ACC112 (cell line): Measurements from ENCODE around the gene SMG6.
A peak's percentile ranks its signal among the peaks of the same experiment; 100 is the strongest.
"Not testable (repeated sequence)": the region's sequence is repeated elsewhere in the genome, so short reads cannot be mapped to it uniquely, and the experiment has no call there.

ENCODE experiments used
- H2AFZ ChIP-seq: fragments of 200-600 bp; sonication (generic); one replicate; pipeline ENCODE4 v1.6.0; 2017; ENCODE audit warnings: antibody characterized with exemption, low read length; ENCODE audit not compliant: unreplicated experiment
- H3K27ac ChIP-seq: fragments of 200-600 bp; sonication (generic); 2 replicates; pipeline ENCODE4 v1.5.1; 2014; ENCODE audit warnings: low read depth, mild to moderate bottlenecking, antibody characterized with exemption, low read length, moderate library complexity
- H3K27me3 ChIP-seq: fragments of 200-600 bp; sonication (generic); 2 replicates; pipeline ENCODE4 v1.6.1; 2014; ENCODE audit warnings: mild to moderate bottlenecking, antibody characterized with exemption, low read length, moderate library complexity, mixed read lengths; ENCODE audit not compliant: insufficient read depth
- H3K36me3 ChIP-seq: fragments of 200-600 bp; sonication (generic); 2 replicates; pipeline ENCODE4 v1.6.1; 2016; ENCODE audit warnings: mild to moderate bottlenecking, antibody characterized with exemption, low read length, moderate library complexity, mixed read lengths; ENCODE audit not compliant: insufficient read depth
- H3K4me1 ChIP-seq: fragments of 200-600 bp; sonication (generic); one replicate; pipeline ENCODE4 v1.6.1; 2016; ENCODE audit warnings: low read length, mixed read lengths; ENCODE audit not compliant: insufficient read depth, unreplicated experiment, control insufficient read depth
- H3K4me3 ChIP-seq: fragments of 200-600 bp; sonication (generic); 2 replicates; pipeline ENCODE4 v1.5.1; 2014; ENCODE audit warnings: mild to moderate bottlenecking, low read depth, low read length
- H3K79me2 ChIP-seq: fragments of 200-600 bp; sonication (generic); one replicate; pipeline ENCODE4 v1.6.0; 2016; ENCODE audit warnings: low read length; ENCODE audit not compliant: control insufficient read depth, unreplicated experiment, insufficient read depth

SMG6 gene

DNA sequence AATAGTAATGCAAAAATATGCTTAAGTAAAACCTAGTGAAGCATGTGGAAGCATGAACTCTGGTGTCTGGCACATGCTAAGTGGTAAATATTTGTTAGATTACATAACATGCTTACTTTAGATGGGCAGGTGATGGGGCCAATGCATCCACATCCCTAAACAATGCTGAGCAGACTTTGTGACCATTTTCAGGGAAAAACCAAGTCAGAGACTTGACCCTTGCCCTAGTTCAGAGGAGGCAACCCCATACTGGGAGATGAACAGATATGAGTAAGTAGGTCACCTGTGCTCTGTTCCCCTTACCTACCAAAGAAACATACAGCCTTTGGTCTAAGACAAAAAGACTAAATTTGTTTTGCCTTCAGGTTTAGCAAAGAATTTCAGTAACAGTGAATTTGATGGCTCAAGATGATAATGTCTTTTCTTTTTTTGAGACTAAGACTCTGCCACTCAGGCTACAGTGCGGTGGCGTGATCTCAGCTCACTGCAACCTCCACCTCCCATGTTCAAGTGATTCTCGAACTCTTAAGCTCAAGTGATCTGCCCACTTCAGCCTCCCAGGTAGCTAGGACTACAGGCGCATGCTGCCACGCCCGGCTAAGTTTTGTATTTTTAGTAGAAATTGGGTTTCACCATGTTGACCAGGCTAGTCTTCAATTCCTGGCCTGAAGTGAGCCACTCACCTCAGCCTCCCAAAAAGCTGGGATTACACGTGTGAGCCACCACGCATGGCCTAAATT lies 157.3 kb downstream of the SMG6 start:
- H3K36me3 ChIP-seq: peaks cover 5% of the 10 kb centered on the region; the same call in 1 of the 2 replicates
- H3K4me3 ChIP-seq: no peak overlapping the region
- no peaks in the 10 kb centered on the region for H3K27me3 ChIP-seq
- H3K4me1 ChIP-seq: no peaks in the 10 kb centered on the region
- H2AFZ ChIP-seq: no peak overlapping the region
- H3K27ac ChIP-seq: no peak overlapping the region
- no peaks in the 10 kb centered on the region for H3K79me2 ChIP-seq

DNA sequence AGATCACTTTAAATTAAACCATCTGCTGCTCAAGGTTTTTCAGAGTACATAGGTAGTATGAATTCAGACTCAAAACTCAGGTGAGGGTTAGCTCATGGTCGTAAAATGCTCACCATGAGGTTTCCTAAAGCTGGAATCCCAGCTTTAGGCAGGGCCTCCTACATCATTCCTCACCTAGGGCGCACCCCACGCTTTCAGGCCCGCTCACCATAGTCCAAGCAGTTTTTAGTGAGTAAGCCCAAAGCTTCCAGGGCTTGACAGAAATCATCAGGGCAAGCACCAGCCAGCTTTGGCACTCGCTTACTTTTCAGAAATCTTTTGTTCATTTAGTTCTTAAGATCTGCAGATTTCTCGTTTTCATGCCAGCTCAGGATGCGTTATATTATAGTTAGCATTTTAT lies 158.9 kb downstream of the SMG6 start:
- Histone ChIP-seq H3K79me2 (no peaks in the 10 kb centered on the region), H3K27me3 (no peaks in the 10 kb centered on the region), H3K36me3 (no peaks in the 10 kb centered on the region), H3K27ac (no peak overlapping the region), H2AFZ (no peak overlapping the region), H3K4me1 (no peaks in the 10 kb centered on the region), H3K4me3 (no peak overlapping the region)

DNA sequence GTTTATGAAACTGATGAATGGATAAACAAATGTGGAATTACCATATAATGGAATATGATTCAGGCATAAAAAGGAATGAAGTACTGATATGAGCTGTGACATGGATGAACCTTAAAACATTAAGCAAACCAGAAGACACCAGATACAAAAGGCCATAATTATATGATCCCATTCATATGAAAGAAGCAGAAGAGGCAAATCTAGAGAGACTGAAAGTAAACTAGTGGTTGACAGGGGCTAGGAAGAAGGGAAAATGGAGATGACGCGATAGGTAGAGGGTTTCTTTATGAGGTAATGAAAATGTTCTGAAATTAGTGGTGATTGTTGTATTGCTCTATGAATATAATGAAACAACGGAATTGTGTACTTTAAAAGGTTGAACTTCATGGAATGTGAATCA lies 160.3 kb downstream of the SMG6 start:
- H2AFZ ChIP-seq: no peak overlapping the region
- no peak overlapping the region for H3K27ac ChIP-seq
- no peaks in the 10 kb centered on the region for H3K36me3 ChIP-seq
- no peaks in the 10 kb centered on the region for H3K79me2 ChIP-seq
- H3K4me1 ChIP-seq: peaks cover 5% of the 10 kb centered on the region
- H3K27me3 ChIP-seq: no peaks in the 10 kb centered on the region
- H3K4me3 ChIP-seq: no peak overlapping the region

DNA sequence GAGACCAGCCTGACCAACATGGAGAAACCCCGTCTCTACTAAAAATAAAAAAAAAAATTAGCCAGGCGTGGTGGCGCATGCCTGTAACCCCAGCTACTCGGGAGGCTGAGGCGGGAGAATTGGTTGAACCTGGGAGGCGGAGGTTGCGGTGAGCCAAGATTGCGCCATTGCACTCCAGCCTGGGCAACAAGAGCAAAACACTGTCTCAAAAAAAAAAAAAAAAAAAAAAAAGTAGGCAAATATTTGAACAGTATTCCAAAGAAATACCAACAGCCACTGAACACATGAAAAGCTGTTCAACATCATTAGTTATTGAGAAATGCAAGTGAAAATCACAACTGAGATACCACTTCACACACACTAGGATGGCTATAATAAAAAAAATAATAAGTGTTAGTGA lies 160.9 kb downstream of the SMG6 start:
- not testable (repeated sequence) for H3K27ac ChIP-seq, H2AFZ ChIP-seq, H3K79me2 ChIP-seq, H3K4me3 ChIP-seq, H3K27me3 ChIP-seq, H3K4me1 ChIP-seq, H3K36me3 ChIP-seq

DNA sequence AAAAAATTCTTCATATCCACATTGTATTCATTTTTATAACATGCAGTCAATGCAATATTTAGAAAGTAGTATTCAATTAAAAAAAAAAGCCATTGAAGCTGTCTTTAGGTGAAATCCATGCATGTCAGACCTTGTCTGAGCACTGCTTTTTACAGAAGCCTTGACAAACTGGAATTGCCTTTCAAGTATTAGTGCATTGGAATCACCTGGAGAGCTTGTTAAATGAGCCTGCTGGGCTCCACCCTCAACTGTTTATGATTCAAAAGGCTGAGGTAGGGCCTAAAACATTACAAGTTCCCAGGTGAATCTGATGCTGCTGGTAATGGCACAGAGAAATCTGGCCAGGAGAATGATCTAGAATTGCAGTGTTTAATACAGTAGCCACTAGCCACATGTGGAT lies 162.9 kb downstream of the SMG6 start:
- H3K4me1 ChIP-seq: peaks cover 18% of the 10 kb centered on the region

GRCh38 chr17:2138761-2139160 lies 164.8 kb downstream of the SMG6 start:
- Histone ChIP-seq H3K36me3 (no peaks in the 10 kb centered on the region), H2AFZ (no peak overlapping the region), H3K79me2 (peaks cover 5% of the 10 kb centered on the region), H3K4me1 (peaks cover 18% of the 10 kb centered on the region), H3K4me3 (no peak overlapping the region), H3K27me3 (no peaks in the 10 kb centered on the region), H3K27ac (no peak overlapping the region)

More for the DNA sequence above, 162.9 kb downstream of the SMG6 start:
- Histone ChIP-seq H3K36me3 (no peaks in the 10 kb centered on the region), H2AFZ (no peak overlapping the region), H3K4me3 (no peak overlapping the region), H3K27ac (no peak overlapping the region), H3K79me2 (peaks cover 5% of the 10 kb centered on the region), H3K27me3 (no peaks in the 10 kb centered on the region)

- no peaks in the 10 kb centered on the region for H3K27me3 ChIP-seq
- H3K27ac ChIP-seq: no peak overlapping the region
- H3K79me2 ChIP-seq: peaks cover 5% of the 10 kb centered on the region
- no peak overlapping the region for H3K4me3 ChIP-seq
- no peak overlapping the region for H2AFZ ChIP-seq
- no peaks in the 10 kb centered on the region for H3K36me3 ChIP-seq
- H3K4me1 ChIP-seq: peaks cover 18% of the 10 kb centered on the region
These were observed 165.3 kb downstream of the SMG6 start for GRCh38 chr17:2138318-2138717.

- Histone ChIP-seq H3K27me3 (no peaks in the 10 kb centered on the region), H3K4me3 (no peak overlapping the region), H3K27ac (peak overlapping the region; percentile 3; the same call in 1 of the 2 replicates), H3K36me3 (no peaks in the 10 kb centered on the region), H3K79me2 (peaks cover 5% of the 10 kb centered on the region), H2AFZ (no peak overlapping the region), H3K4me1 (peaks cover 18% of the 10 kb centered on the region)
These were observed 166.1 kb downstream of the SMG6 start for GRCh38 chr17:2137342-2138098.

DNA sequence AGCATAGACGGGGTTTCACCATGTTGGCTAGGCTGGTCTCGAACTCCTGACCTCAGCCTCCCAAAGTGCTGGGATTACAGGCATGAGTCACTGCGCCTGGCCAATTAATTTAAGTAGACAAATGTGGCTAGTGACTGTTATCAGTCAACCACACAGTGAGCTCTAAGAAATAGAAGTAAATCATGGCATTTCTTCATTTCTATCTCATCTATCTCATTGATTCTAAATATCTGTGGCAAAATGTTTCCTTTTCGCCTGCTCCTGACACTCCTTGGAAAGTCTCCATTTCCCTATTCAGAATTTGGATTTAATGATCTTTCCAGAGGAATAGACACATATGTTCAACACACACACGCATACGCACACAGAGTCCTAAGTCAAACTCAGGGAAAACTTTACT lies 167.3 kb downstream of the SMG6 start:
- Histone ChIP-seq H3K4me1 (peaks cover 18% of the 10 kb centered on the region), H3K27ac (no peak overlapping the region), H3K79me2 (peaks cover 5% of the 10 kb centered on the region), H3K27me3 (no peaks in the 10 kb centered on the region), H3K36me3 (no peaks in the 10 kb centered on the region), H3K4me3 (no peak overlapping the region), H2AFZ (no peak overlapping the region)

DNA sequence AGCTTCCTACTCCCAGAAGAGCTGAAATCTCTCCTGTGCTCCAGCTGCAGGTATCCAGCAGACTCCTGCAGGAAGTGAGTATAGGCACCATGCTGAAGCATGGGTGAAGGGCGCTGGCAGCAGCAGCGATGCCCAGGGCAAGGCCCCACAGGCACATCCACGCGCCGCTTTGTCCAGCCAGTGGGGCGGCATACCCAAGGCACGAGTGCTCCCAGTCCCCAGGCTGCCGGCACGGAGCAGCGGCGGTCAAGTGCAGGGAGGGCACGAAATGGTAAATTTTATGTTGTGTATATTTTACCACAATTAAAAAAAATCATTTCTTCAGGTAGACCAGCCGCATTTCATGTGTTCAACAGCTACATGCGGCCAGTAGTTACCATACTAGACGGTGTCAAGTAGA lies 175.6 kb downstream of the SMG6 start:
- Histone ChIP-seq H3K27ac (no peak overlapping the region), H3K27me3 (no peaks in the 10 kb centered on the region), H3K4me1 (peaks cover 15% of the 10 kb centered on the region), H2AFZ (no peak overlapping the region), H3K36me3 (no peaks in the 10 kb centered on the region), H3K4me3 (no peak overlapping the region), H3K79me2 (no peaks in the 10 kb centered on the region)

DNA sequence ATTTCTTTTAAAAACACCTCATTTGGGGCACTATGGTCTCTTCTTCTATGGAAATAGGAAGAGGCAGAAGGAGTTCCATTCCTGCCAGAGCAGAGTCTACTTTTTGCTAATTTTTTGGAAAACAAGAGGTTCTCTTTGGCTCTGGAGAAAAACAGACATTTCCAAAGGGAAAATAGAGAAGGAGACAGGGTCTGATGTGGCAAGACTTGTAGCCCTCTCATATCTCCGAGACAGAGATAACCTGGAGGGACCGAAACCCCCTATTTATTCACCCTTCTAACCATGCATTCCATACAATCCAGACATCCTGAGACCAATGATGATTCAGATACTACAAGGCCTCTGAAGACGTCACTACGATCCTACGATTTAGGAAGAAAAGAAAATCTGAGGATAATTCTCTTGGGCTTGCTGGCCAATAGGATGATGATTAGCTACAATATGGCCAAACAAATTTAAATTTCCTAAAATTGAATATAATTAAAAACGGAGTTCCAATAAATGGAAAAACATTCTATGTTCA lies 178.5 kb downstream of the SMG6 start:
- Histone ChIP-seq H3K27me3 (no peaks in the 10 kb centered on the region), H3K36me3 (0 out of 2 replicates have a peak, but pooled peaks cover 4% of the 10 kb centered on the region), H3K27ac (no peak overlapping the region), H3K79me2 (no peaks in the 10 kb centered on the region), H3K4me3 (no peak overlapping the region), H2AFZ (no peak overlapping the region), H3K4me1 (peaks cover 32% of the 10 kb centered on the region)
